EL (cell line): ENCODE measurements around the gene KSR1.

Experiments
- DNase-seq: peaks from one replicate; pipeline ENCODE4 v3.0.0-alpha.2; 2016

Gene KSR1

DNA sequence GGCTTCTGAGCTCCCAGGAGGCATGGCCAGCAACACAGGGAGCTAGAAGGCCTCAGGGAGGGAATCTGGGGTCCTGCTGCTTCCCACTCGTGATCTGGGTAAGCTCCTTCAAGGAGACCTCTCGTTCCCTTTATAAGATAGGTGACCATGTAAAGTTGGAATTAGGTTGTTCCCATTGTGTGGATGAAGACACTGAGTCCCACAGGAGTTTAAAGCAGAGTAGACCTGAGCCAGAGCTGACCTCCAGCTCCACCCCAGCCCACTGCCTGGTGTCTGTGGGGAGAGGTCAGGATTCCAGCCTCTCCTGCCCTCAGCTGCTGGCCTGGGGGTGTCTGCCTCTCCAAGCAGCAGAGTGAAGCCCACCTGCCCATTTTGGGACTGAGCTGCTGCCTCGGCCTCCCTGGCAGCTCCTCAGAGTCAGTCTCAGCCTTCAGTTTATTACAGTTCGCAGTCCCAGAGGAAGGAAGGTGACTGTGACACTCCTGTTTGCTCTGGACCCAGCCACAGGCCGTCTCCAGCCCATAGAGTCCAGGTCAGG, 141.6 kb downstream of the KSR1 start:
- DNase-seq: no peak

DNA sequence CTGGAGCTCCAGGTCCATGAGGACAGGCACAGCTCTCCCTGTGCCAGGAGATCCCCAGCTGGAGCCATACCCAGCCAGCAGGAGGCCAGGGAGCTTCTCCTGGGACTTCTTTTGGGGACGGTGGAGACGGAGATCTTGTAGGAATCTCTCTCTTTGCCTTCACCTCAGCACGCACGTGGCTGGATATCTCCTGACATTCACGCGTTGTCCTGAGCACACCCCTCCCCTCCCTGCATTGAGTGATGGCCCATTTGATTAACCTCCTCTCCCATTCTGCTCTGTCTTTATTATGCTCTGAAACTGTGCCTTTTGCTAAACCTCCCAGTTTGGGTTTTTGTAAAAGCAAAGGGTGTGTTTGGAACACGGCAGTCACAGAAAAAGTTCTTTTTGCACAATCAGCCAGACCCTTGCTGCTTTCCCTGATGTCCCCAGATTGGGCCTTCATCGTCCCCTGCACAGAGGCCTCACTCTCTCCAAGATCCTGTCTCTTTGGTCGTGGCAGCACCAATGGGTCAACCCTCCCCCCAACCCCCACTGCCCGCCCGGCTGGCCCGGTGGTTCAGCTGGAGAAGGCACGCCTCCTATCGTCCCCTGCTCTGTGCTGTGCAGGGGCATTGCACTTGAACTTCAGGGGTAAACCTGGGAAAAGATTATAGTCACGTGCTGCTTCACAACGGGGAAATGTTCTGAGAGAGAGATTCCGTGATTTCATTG, 142.2 kb downstream of the KSR1 start:
- no peak for DNase-seq

DNA sequence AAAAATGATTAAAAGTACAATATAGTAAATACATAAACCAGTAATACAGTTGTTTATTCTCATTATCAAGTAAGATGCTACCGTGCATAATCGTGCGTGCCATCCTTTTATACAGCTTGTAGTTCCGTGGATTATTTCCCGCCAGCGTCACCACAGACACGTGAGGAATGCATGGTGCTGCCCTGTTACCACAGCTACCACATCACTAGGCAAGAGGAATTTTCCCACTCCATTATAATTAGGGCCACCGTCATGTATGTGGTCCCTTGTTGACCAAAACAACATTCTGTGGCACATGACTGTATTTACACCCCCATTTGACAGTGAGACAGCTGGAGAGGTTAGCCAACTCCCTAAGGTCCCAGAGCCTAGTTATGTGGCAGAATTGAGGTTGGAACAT, 144.2 kb downstream of the KSR1 start:
- no peak for DNase-seq

DNA sequence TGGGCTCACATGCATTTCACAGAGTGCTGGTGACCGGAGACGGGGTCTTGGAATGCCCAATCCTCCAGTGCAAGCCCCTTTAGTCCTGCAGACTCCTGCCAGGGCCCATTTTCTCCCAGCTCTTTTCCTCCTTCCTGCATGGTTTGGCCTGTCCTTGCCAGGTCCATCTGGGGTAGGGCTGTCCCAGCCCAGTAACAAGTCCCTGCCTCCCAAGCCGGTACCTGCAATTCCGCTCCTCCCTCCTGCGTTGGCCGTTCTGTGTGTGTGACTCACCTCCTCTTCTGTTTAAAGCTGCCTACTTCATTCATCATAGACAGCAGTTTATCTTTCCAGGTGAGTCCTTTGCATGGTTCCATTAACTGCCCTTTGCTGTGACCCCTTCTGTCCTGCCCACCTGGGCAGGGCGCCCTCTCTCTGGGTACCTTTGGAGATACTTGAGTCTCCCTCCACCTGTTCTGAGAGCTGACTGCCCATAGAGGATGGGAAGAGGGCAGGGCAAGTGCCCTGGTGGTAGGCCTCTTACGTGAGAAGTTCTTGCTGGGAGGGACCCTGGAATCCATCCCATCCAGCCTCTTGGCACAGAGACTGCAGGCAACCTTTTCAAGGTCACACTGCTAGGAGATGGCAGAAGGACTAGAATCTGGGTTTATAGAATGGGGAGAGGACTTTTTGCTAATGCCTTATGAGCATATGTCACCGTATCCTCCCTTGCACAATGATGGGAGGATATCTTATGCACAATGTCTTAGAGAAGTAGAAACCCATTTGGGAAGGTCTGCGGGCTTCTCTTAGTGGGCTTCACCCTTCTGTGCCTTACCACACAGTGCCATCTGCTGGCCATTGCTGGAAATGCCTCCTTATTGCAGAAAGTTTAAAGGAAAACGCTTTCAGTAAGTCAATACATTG, 145.1 kb downstream of the KSR1 start:
- peak; percentile 71 for DNase-seq

DNA sequence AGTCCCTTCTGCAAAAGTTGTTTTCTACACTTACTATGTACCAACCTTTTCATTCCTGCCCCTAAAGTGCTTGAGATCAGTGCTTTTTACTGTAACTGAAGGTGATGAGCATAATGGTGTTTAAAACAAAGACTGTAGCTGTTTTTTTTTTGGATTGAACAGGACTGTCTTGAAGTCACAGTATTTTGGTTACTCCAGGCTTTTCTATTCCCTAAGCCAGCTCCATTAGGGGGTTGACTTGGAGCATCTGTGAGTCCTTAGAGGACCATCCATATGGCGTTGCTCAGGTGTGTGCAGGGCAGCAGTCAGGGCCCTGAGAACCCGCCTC, 145.7 kb downstream of the KSR1 start:
- DNase-seq: no peak

DNA sequence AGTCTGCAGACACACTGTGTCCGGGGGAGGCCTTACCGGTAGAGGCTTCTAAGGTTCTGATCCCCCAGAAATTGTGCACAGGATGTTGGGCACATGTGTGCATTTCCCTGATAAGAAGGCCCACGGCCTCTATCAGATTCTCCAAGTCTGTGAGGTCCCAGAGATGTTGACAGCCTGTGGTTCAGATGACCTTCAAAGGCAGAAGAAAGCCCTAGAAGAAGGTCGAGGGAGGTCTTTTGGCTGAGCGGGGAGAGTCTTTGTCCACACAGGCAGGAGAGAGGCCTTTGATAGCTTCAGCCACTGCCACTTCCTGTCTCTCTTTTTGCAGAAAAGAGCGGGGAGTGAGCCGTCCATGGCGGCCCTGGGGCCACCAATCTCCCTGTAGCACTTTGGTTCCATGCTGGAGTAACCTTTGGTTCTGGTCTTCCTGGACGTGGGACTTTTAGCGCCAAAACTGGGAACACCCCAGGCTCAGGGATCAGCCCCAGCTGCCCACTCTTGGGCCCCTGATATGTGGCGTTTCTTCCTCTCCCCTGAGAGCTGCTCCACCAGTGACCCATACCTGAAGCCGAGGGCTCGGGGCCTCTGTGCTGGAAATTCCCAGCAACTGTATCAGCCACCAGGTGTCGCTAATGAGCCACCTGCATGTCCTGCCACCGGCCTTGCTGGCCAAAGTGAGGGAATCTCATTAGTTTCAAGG, 146.6 kb downstream of the KSR1 start:
- peak; percentile 61 for DNase-seq

DNA sequence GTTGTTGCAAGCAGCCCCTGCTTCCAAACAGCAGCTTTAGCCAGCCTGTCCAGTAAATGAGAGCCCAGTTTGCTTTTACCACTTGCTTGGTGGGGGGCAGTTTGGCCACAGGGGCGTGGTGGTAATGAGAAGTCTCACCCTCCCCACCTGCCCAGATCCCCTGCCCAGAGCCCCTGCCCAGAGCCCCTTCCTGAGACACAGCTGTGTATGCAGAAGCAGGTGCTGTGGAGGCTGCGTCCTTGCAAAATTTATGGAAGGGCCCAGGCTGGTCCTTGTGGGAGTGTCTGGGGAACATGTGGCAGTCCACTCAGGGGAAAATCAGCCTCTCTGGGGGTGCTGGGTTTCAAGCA, 147.1 kb downstream of the KSR1 start:
- DNase-seq: no peak

DNA sequence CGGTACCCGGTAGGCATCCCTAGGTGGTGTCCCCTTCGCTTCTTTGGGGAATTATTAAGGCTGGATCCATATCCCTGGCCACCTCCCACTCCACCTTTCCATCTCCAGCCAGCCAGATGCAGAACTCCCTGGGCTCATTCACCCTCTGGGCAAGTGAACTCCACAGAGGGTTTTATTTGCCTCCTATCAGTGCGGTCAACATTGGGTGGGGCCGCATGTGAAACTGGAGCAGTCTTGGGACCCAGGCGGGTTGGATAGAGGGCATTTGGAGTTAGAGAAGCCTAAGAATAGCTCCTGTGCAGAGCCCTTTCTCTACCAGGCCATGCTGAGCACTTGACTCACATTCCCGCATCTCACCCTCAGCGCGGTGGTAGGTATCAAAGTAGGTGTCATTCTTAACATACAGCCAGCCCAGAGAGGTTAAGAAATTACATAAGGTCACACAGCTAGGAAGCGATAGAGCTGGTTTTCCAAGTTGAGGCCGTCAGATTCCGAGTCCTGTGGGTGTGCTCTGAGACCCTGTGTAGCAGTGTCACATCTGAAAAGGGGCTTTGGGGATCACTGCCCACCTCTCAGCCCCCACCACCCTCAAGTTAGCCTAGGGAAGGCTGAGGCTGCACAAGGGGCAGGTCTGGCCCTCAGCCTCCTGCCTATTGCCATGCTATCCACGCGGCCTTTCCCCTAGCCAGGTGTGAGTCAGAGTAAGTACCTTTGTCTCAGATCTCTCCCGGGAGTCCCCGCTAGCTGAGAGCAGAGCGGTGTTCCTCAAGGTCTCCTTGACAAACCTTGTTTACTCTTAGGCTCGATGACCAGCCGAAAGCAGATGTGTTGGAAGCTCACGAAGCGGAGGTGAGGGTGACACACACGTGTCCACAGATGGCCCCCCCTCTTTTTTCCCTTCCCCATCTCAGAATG, 147.9 kb downstream of the KSR1 start:
- no peak for DNase-seq

DNA sequence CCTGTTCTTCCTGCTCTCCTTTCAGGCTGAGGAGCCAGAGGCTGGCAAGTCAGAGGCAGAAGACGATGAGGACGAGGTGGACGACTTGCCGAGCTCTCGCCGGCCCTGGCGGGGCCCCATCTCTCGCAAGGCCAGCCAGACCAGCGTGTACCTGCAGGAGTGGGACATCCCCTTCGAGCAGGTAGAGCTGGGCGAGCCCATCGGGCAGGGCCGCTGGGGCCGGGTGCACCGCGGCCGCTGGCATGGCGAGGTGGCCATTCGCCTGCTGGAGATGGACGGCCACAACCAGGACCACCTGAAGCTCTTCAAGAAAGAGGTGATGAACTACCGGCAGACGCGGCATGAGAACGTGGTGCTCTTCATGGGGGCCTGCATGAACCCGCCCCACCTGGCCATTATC, 149.2 kb downstream of the KSR1 start:
- no peak for DNase-seq

DNA sequence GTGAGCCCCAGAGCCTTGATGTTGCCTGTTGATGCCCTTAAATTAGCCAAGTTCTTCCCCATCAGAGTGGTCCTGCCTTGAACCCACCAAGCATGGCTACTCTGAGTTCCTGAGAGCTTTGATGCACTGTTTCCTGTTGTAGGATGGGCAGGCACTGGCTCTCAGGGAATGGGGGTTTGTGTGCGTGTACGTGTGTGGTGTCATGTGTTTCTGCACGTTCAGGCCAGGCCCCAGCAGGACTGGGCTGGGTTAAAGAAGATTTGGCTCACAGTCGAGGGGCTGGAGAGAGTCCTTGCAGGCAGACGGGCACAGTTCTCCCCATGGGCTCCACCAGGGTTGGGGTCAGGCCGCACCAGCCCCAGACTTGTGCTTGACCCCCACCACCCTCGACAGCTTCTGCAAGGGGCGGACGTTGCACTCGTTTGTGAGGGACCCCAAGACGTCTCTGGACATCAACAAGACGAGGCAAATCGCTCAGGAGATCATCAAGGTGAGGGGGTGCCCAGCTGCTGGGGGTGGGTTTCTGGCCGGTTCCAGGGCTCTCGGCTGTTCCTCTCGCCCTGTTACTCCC, 151.4 kb downstream of the KSR1 start:
- DNase-seq: no peak

DNA sequence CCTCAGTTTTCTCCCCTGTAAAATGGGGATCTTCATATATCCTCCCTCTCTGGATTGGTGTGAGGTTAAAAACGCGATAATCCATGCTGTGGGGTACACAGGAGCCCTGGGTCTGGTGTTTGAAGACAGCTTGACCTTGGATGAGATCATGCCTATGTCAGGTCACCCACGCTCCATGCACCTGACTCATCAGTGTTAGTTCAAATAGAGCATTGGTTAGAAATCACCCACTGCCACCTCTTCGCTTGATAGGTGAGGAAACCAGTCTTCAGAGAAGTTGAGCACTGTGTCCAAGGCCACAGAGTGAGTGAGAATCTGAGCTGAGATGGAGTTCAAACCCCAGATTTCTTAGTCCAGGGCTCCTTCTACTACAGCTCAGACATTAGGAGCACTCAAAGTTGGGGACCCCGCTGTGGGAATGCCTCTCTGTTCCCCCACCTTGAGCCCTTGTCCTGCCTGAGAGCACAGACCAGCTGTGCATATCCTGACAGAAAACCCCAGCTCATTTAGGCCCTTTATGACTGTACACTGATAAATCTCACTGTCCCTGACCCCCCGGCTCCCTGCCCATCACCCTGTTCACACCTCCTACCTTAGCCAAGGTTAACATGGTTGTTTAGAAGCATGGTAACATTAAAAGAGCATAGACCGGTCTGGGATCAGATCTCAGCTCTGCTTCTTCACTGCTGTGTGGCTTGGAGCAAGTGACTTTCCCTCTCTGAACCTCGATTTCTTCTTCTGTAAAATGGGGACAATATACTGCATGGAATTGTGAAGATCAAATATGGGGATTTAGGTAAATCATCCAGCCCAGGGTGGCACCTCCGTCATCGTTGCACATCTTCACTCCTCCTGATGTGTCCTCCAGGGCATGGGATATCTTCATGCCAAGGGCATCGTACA, 152.3 kb downstream of the KSR1 start:
- peak; percentile 14 for DNase-seq

DNA sequence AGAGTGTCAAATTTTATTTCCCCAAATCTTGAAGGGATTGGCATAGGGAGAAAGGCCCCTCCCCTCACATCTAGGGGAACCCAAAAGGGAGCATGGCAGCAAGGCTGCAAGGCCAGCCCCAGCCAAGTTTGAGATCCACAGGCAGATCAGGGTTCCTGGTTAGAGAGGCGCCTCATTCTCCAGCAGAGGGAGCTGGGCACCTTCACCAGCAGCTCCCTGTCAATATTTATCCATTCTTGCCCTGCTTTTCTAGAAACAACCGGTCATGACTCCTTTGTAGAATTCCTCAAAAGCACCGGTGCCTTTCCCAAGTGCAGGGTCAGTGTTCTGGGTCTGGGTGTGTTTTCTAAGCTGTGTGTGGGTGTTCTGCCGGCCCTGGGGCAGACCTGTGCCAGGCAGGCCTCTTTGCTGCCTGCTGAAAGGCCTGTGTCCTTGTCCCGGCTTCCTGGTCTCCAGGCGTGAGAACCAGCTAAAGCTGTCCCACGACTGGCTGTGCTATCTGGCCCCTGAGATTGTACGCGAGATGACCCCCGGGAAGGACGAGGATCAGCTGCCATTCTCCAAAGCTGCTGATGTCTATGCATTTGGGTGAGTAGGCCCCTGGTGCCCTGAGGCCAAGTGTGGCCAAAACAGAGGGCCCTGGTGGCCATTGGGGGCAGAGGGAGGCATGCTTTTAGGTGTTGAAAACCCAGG, 153.5 kb downstream of the KSR1 start:
- DNase-seq: peak; percentile 45

DNA sequence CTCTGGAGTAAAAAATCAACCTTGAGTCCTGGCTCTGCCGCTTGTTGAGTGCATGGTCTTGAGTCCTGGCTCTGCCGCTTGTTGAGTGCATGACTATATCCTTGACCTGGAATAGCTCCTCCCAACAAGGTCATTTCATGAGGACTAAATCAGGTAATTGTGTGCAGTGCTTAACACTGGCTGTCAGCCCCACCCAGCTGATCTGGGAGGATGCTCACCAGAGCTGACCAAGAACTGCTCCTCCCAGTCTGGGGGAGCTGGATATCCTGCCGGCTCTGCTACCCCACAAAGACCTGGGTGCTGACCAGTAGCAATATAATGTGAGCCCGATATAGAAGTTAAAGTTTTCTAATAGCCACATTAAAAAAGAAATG, 154.0 kb downstream of the KSR1 start:
- no peak for DNase-seq

DNA sequence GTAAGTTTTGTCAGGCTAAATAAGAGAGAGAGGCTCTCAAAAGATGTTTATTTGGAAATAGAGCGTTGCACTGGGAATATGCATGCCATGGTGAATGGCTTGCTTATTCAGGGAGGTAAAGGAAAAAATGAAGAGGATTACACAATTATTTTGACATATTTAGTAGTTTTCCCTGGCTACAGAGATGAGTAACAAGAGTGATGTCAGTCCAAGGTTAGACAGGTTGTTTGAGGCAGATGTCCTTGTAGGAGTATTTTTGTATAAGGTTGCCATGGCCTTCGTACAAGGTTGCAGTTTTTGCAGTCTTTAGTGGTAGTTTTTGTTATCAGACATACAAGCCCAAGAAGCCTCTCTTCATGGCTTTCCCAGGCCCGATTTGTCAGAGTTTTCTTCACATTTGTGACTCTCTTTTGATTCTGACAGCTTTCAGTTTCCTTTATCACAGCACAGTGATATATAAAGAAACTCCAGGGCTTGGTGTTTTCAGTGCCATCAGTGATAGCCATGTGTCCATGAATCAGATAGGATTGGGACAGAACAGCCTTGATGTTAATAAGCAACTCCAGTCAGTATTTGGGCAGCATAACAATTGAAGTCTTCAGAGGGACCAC, 156.0 kb downstream of the KSR1 start:
- no peak for DNase-seq

DNA sequence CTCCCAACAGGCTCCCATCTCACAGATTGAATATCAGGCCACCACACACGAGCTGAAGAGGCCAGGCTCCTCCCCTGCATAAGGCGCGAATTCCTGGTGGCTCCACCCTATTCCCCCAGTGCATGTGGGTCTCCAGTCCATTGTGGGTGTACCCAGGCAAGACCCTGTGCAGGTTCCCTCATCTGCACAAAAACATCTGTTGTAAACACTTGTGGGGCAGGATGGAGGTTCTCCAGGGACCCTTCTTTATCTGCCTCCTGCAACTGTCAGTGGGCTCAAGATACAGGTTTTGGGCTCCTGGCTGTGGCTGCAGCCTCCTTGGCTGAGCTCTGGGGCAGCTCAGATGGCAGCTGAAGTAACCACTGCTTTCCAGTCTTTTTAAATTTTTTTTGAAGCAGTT, 157.2 kb downstream of the KSR1 start:
- DNase-seq: no peak

DNA sequence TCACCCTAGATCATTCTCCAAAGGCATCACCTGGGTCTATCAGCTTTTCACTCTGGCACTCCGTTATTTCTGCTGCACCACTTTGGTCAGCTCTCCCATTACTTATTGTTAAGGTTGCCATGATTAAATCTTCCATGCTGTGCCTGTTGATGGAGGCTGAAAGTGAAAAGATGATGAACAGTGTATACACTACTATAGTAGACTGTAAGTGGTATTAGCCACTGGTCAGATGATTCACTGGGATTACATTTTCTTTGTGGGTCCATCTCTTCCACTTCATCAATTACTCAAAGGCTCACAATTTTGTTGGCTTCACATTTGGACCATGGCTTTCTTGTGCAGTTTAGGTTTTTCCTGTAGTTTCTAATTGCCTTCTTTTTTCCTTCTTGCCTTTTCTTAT, 158.9 kb downstream of the KSR1 start:
- no peak for DNase-seq

DNA sequence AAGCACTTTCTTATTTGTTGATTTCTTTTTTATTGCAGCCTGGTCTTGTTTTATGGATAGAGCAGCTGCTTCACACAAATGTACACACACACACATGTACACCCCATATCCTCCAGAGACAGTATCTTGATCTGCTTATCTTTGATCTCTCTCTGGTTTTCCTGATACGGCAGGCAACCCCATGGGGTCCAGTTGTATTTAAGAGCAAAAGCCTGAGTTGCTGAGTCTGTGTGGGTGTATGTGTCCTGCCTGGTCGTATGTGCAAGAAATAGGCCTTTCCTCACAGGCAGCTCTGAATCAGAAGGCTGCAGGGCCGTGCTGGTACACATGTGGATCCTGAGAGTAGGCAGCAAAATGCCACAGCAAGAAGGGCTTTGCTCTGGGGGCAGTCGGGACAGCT, 160.2 kb downstream of the KSR1 start:
- DNase-seq: no peak

DNA sequence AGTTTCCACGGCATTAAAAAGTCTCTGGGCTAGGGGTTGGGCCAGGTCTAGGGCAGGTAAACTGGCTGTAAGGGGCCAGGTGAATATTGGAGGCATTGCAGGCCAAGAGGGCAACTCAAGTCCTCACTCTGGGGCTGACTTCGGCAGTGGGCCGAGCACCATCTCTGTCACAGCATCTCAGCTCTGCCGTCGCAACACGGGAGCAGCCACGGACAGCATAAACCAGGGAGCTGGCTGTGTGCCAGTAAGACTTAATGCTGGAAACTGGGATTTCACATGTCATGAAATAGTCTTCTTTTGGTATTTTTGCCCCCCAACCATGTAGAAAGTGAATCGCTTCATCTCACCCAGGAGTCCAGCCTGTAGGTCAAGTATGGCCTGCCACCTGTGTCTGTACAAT, 162.2 kb downstream of the KSR1 start:
- DNase-seq: no peak

DNA sequence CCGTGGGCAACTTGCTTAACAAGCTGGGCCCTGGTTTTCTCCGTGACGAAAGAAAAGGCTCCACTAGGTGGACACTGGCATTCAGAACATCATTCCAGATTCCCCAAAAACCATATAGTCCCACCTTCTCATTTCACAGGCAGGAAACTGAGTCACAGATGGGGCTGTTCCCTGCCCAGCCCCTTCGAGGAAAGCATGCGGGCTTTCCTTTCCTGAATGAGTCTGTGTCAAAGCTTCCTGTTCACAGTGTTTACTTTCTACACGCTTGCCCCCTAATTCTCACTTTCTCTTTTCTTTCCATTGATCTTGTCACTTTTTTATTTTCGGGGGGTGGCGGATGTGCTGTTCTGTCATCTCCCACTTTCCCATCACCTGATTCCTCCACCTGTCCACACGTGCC, 164.5 kb downstream of the KSR1 start:
- no peak for DNase-seq

DNA sequence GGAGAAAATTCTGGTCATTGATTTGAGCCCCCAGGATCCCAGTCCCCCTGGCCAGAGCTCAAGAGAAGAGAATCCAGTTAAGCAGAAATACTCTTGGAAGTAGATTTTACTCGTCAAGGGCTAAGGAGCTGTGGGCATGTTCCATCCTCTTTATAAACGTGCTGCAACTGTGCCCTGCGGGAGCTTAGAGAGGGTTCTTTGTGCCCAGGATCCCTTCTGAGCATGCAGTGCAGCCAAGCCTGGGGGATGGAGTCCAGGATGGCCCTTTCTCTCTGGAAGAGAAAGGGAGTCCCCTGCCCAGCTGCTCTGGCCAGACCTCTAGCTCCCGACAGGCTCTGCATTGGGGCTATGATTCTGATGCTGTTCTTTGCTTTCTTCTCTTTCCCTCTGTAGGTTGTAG, 165.3 kb downstream of the KSR1 start:
- DNase-seq: no peak
